Cardiac fibroblast (primary cell): ENCODE measurements around the gene NOBOX.

Source experiments
- DNase-seq, 2 donors: peaks; one replicate each; pipeline versions ENCODE4 v3.0.0 to v3.0.0-alpha.2; 2010; ENCODE audit warnings: low read depth in 2 of 2
- H3K4me3 ChIP-seq, 2 donors: replicated peaks in 1 of 2; 1 replicate in 1 of 2; 2 replicates in 1 of 2; pipeline ENCODE4 v1.5.1; 2011; ENCODE audit warnings: low read depth in 2 of 2, low read length in 2 of 2, mild to moderate bottlenecking in 2 of 2, moderate library complexity in 1 of 2
- CTCF ChIP-seq: IDR thresholded peaks from one replicate; pipeline ENCODE4 v1.5.1; 2011; ENCODE audit warnings: low read depth, mild to moderate bottlenecking, low read length, inconsistent platforms

The NOBOX gene

DNA sequence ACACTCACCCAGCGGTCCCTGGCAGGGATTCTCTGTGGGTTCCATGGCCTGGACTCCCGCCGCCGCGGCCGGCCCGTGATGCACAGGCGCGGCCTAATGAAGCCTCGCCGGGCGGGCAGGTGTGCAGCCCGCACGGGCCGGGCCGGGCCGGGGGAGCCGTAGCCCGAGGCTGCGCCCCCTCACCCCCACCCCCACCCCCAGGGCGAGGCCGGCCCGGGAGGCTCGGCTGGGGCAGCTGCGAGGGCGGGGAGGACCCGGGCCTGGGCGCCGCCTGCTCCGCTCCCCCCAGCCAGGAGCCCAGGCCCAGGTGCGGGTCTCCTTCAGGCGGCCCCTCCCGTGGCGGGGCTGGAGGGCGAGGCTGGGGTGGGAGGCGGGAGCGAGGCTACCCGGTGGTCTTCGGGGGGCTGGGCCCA lies at the start of gene NOBOX:
TSS of gene NOBOX (minus strand) at position 45 of the 413 bp plus-strand sequence.
- TF ChIP-seq CTCF: no peak
- no peak within 1 kb of the TSS for H3K4me3 ChIP-seq
- DNase-seq: no peak

GRCh38 chr7:144452064-144452463 lies 48.6 kb upstream of the NOBOX start:
- H3K4me3 ChIP-seq: no peak overlapping the region
- no peak for DNase-seq
- TF ChIP-seq CTCF: no peak

DNA sequence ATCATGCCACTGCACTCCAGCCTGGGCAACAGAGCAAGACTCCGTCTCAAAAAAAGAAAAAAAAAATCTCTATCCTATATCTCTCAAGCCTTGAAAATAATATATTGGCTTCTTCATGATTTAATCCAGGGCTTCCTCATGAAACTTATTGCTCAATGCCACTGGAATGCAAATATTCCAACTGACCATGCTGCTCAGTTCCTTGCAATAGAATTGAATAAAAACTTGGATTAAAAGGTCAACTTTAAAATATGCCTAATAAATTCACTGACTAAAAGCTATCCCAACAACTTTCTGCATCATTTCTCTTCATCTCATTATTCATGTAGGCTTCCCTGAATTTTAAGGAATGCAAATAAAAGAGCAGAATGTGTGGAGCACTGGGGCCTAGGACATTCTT lies 42.1 kb upstream of the NOBOX start:
- no peak for DNase-seq
- no peak for TF ChIP-seq CTCF
- H3K4me3 ChIP-seq: no peak overlapping the region

GRCh38 chr7:144439717-144440205 lies 36.3 kb upstream of the NOBOX start:
- no peak for DNase-seq
- no peak for TF ChIP-seq CTCF
- H3K4me3 ChIP-seq: no peak overlapping the region

DNA sequence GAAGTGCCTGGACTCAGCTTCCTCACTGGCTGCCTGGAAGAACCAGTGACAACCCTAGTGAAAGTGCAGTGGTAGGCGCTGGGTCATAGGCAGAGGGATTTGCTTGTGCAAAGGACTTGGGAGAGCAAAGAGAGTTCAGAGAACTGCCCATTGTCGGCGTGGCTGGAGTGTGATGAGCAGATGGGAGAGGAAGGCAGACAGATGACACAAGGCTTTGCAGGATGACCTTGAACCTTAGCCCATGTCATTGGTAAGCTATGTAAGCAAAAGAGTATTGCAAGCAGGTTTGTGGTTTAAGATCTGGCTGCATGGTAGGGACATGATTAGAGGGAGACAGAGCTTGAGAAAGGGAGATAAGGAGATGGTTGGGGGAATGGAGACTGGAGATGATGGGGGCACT lies 35.3 kb upstream of the NOBOX start:
- no peak for TF ChIP-seq CTCF
- DNase-seq: no peak
- no peak overlapping the region for H3K4me3 ChIP-seq

DNA sequence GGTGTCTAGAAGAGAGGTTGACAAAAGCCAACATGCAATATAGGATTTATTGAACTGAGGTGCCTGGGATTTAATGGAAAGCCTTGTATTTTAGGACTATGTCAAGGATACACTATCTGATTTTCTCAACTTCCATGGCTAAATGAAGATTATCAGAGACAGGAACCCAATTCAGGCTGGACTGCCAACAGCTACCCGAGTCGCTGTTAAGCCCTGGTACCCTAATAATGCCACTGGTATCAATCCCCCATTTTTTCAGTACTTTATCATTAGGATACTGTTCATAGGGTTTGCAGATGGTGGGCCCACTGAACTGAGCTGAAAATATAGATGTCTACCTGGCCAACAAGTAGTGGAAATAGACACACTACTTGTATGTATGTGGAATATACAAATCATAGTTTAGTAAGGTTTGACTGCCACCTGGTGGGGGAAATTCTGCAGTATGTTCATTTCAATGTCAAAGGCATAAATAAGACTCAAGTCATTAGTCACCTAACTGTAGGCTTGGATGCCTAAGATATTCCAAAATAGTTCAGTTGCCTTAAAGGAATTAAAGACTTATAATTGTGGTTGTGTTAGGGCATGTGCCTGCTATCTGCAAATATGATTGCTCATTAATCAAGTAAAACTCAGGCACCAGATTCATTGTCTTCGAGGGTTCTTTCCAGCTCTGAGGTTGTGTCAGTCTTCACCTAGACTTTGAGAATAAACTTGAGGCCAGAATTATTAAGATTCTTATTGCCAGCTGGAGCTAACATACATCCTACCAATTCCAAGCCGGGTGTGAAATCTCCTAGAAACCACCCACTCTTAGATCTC lies 34.1 kb upstream of the NOBOX start:
- peak; percentile 47 for TF ChIP-seq CTCF
- H3K4me3 ChIP-seq: no peak overlapping the region
- peak; percentile 83 to 87 for DNase-seq
